A549 (cell line): ENCODE data around the gene AKT1S1. TPM values are rescaled to one million over a fixed set of nuclear protein-coding genes. Genes with fewer than 3 reads are reported as not detected.

Experiments
- ATAC-seq, 2 experiments: fragments of 200-7000 bp in 1 of 2; fragments of >200 bp in 1 of 2; cut with Nextera tagmentation in 1 of 2; cut with Tn5 transposase in 1 of 2; 3 replicates each; pipeline versions ENCODE4 v1.8.0 to v1.9.1; 2018 to 2020; ENCODE audit warnings: mild to moderate bottlenecking in 1 of 2, moderate library complexity in 1 of 2
- CTCF ChIA-PET: fragments of 300-600 bp; sonication (Branson Sonifier 250); formaldehyde crosslinking; extraction: SDS; loops from one replicate; lab custom pipeline; 2021; ENCODE audit warnings: antibody characterized with exemption, inconsistent platforms; lab: Yijun Ruan, JAX
- POLR2A ChIA-PET: fragments of 350-600 bp; formaldehyde crosslinking; extraction: SDS; loops from one replicate; lab custom pipeline; 2021; ENCODE audit warnings: antibody characterized with exemption, inconsistent platforms; lab: Yijun Ruan, JAX
- DNase-seq, 2 experiments: peaks; one replicate each; pipeline versions ENCODE4 v3.0.0 to v3.0.0-alpha.2; 2011 to 2016; ENCODE audit warnings: low read depth in 1 of 2, low spot score in 1 of 2
- FAIRE-seq: peaks from 2 replicates; lab custom pipeline; 2011; peaks lifted over from hg19 to GRCh38; lab: Jason Lieb, UNC
- H3K27ac ChIP-seq, 2 experiments: fragments of >200 bp; sonication (Bioruptor Twin); formaldehyde crosslinking; 3 replicates each; pipeline ENCODE4 v1.5.1; 2016 to 2017
- H3K4me1 ChIP-seq: fragments of >200 bp; sonication (Bioruptor Twin); formaldehyde crosslinking; 3 replicates; pipeline ENCODE4 v1.6.1; 2016
- H3K4me2 ChIP-seq: fragments of >200 bp; sonication (Bioruptor Twin); formaldehyde crosslinking; 3 replicates; pipeline ENCODE4 v1.6.1; 2016
- H3K4me3 ChIP-seq: fragments of >200 bp; sonication (Bioruptor Twin); formaldehyde crosslinking; 3 replicates; pipeline ENCODE4 v1.5.1; 2016
- H3K9me3 ChIP-seq: fragments of >200 bp; sonication (Bioruptor Twin); formaldehyde crosslinking; 3 replicates; pipeline ENCODE4 v1.6.1; 2016
- CBX8 ChIP-seq: fragments of 200-600 bp; sonication (generic); IDR thresholded peaks from 2 replicates; pipeline ENCODE4 v1.6.1; 2016
- CEBPB ChIP-seq, 2 experiments: fragments of >200 bp in 1 of 2; sonication (Bioruptor Twin) in 1 of 2; formaldehyde crosslinking in 1 of 2; IDR thresholded peaks; 2 replicates each; pipeline ENCODE4 v1.6.1; 2012 to 2016
- FOSL2 ChIP-seq, 2 experiments: fragments of 450-650 bp in 1 of 2; fragments of >200 bp in 1 of 2; sonication (Bioruptor Twin) in 1 of 2; formaldehyde crosslinking; IDR thresholded peaks; 2 replicates each; pipeline versions ENCODE4 v1.5.0 to v1.6.1; 2016 to 2020; ENCODE audit warnings: mild to moderate bottlenecking in 1 of 2, moderate library complexity in 1 of 2
- GATA3 ChIP-seq: IDR thresholded peaks from 2 replicates; pipeline ENCODE4 v1.6.1; 2012; ENCODE audit warnings: borderline replicate concordance
- HES2 ChIP-seq: fragments of >200 bp; sonication (Bioruptor Twin); formaldehyde crosslinking; IDR thresholded peaks from 2 replicates; pipeline ENCODE4 v1.6.1; 2016
- HMGXB4 ChIP-seq: fragments of 250-450 bp; sonication (Bioruptor Pico); IDR thresholded peaks from 2 replicates; pipeline ENCODE4 v1.5.0; 2021; ENCODE audit warnings: mild to moderate bottlenecking, moderate library complexity, borderline replicate concordance
- HOXB13 ChIP-seq: fragments of 250-450 bp; sonication (Bioruptor Pico); IDR thresholded peaks from 2 replicates; pipeline ENCODE4 v1.5.0; 2020; ENCODE audit warnings: low read depth, mild to moderate bottlenecking, moderate library complexity
- JUN ChIP-seq, 2 experiments: fragments of >200 bp; sonication (Bioruptor Twin); formaldehyde crosslinking; IDR thresholded peaks; 2 replicates in 1 of 2; 3 replicates in 1 of 2; pipeline ENCODE4 v1.6.1; 2016 to 2017
- KDM1A ChIP-seq: fragments of 200-600 bp; sonication (generic); IDR thresholded peaks from 2 replicates; pipeline ENCODE4 v1.6.1; 2016; ENCODE audit warnings: low read depth, mild to moderate bottlenecking
- MAX ChIP-seq: IDR thresholded peaks from 2 replicates; pipeline ENCODE4 v1.6.1; 2012
- NPAS2 ChIP-seq: fragments of 250-450 bp; sonication (Bioruptor Pico); IDR thresholded peaks from 2 replicates; pipeline ENCODE4 v1.8.0; 2022; ENCODE audit warnings: mild to moderate bottlenecking, moderate library complexity, borderline replicate concordance
- PBX3 ChIP-seq: IDR thresholded peaks from 2 replicates; pipeline ENCODE4 v1.6.1; 2012
- RARB ChIP-seq: fragments of 250-450 bp; sonication (Bioruptor Pico); IDR thresholded peaks from 2 replicates; pipeline ENCODE4 v1.8.0; 2021; ENCODE audit warnings: mild to moderate bottlenecking, moderate library complexity
- RCOR1 ChIP-seq: fragments of 150-350 bp; IDR thresholded peaks from 2 replicates; pipeline ENCODE4 v1.6.1; 2014; ENCODE audit warnings: antibody characterized with exemption, low read length, low read depth
- REST ChIP-seq: fragments of 200-600 bp; sonication (generic); IDR thresholded peaks from 2 replicates; pipeline ENCODE4 v1.6.1; 2016; ENCODE audit warnings: antibody characterized with exemption, mild to moderate bottlenecking, moderate library complexity
- USF2 ChIP-seq: fragments of 450-650 bp; IDR thresholded peaks from 2 replicates; pipeline ENCODE4 v1.6.1; 2014; ENCODE audit warnings: antibody characterized with exemption
- ZFP36 ChIP-seq: fragments of 450-650 bp; IDR thresholded peaks from 2 replicates; pipeline ENCODE4 v1.6.1; 2014; ENCODE audit warnings: borderline replicate concordance; ENCODE audit not compliant: partially characterized antibody
- WGBS: methylation state at CpG from one replicate; pipeline ENCODE4 v1.1.6; 2017; ENCODE audit errors: missing lambda C conversion rate; 5-methylcytosine and 5-hydroxymethylcytosine counted together
- polyA plus RNA-seq, 4 experiments: library from polyadenylated mRNA; depleted of rRNA in 3 of 4; stranded (reverse); fragments of >200 nt; fragmentation: RNase III in 1 of 4; extraction: RNeasy Plus Mini Kit Qiagen cat#74134 plus additional on column Dnase treatment in 1 of 4; gene quantifications; 2 replicates in 3 of 4; 3 replicates in 1 of 4; pipeline ENCODE4 v1.2.3, GENCODE V29; 2011 to 2017

Gene AKT1S1
- polyA plus RNA-seq, 2 of the 4 experiments (the other 2 are of a cell fraction) = 39.2 to 75.9 TPM

GRCh38 chr19:49852631-49853126 is 24.5 kb downstream of the AKT1S1 start:
- H3K4me3 ChIP-seq = peak overlapping the region; percentile 89; the same call in 2 of the 3 replicates
- no peak for TF ChIP-seq RARB (CRISPR knock-in tag)
- peak; percentile 44; the same call in 1 of the 2 replicates for TF ChIP-seq PBX3
- TF ChIP-seq, all 56 proteins: peak for 1
- FAIRE-seq (no peak), ATAC-seq (no peak), DNase-seq (no peak)
- WGBS = 88% methylated on average over 14 of the region's 14 CpGs
- Histone ChIP-seq H3K27ac (no peak overlapping the region), H3K4me2 (peak overlapping the region; percentile 92), H3K9me3 (no peaks in the 10 kb centered on the region), H3K4me1 (peaks cover 17% of the 10 kb centered on the region)
- CTCF ChIA-PET = no interaction called here
- POLR2A ChIA-PET = no interaction called here

GRCh38 chr19:49851456-49852259 is 25.5 kb downstream of the AKT1S1 start:
- WGBS = 23% methylated on average over 28 of the region's 78 CpGs
- DNase-seq (no peak), ATAC-seq (no peak), FAIRE-seq (no peak)
- peak overlapping the region; percentile 92 for H3K4me2 ChIP-seq
- peaks cover 17% of the 10 kb centered on the region for H3K4me1 ChIP-seq
- H3K4me3 ChIP-seq = peak overlapping the region; percentile 89
- H3K9me3 ChIP-seq = no peaks in the 10 kb centered on the region
- ChIA-PET POLR2A (interaction anchor here (0.7 to 1.6 kb wide), 4 partner anchors 11 to 210 kb away, joined by 3 to 10 read pairs (median 4); partner anchors contain the start of gene SCAF1), CTCF (interaction anchor here (1.0 to 1.3 kb wide), 3 partner anchors 12 to 21 kb away, joined by 3 to 6 read pairs (median 4); no protein-coding TSS in a partner anchor)
- H3K27ac ChIP-seq = peak overlapping the region; percentile 94 to 97
- TF ChIP-seq CEBPB (IDR thresholded peaks at IDR 0.05) (no peak), MAX (peak; percentile 60), PBX3 (peak; percentile 36; the same call in 1 of the 2 replicates)

- no peak for FAIRE-seq
- Histone ChIP-seq H3K9me3 (no peaks in the 10 kb centered on the region), H3K4me3 (peak within 1 kb of the TSS; percentile 89), H3K27ac (peak within 1 kb of the TSS; percentile 94 to 97), H3K4me2 (peak within 1 kb of the TSS; percentile 92), H3K4me1 (peaks cover 17% of the 10 kb centered on the region)
- WGBS = under 1% methylated on average over 44 of the region's 98 CpGs
- ChIA-PET POLR2A (interaction anchor here (0.7 to 1.6 kb wide), 14 partner anchors 11 to 209 kb away, joined by 3 to 18 read pairs (median 4); partner anchors contain the start of genes AKT1S1, PNKP, SCAF1 and TBC1D17), CTCF (interaction anchor here (0.8 to 1.8 kb wide), 9 partner anchors 9 to 178 kb away, joined by 3 to 7 read pairs (median 4); no protein-coding TSS in a partner anchor)
- peak; percentile 76 to 84 for ATAC-seq
- peak; percentile 96 to 97 for DNase-seq
- TF ChIP-seq FOSL2 (IDR thresholded peaks at IDR 0.05) (no peak), FOSL2 (CRISPR knock-in tag; IDR thresholded peaks at IDR 0.05) (peak; percentile 4; the same call in 1 of the 2 replicates), JUN (IDR thresholded peaks at IDR 0.05) (peak; percentile 80 to 83; a peak in 3 of 5 replicates), REST (no peak), CEBPB (IDR thresholded peaks at IDR 0.05) (no peak), RCOR1 (no peak), HMGXB4 (CRISPR knock-in tag) (no peak; the same call in 1 of the 2 replicates), ZFP36 (no peak), HOXB13 (no peak), CBX8 (no peak), NPAS2 (CRISPR knock-in tag) (no peak), KDM1A (no peak), HES2 (no peak), USF2 (0 out of 2 replicates have a peak, but pooled peaks have one; percentile 5), GATA3 (peak; percentile 85)
These were observed 26.4 kb downstream of the AKT1S1 start, which contains the start of gene PTOV1 for GRCh38 chr19:49850487-49851342. Gene PTOV1 (plus strand): TSS chr19:49851159.
